ENCODE measurements around the gene RAP1GDS1. TPM values are rescaled to one million over a fixed set of nuclear protein-coding genes. Genes with fewer than 3 reads are reported as not detected.

RAP1GDS1 gene
- total and polyA plus RNA-seq, 2 experiments from 2014 or later: 49.2 to 56.7 TPM

DNA sequence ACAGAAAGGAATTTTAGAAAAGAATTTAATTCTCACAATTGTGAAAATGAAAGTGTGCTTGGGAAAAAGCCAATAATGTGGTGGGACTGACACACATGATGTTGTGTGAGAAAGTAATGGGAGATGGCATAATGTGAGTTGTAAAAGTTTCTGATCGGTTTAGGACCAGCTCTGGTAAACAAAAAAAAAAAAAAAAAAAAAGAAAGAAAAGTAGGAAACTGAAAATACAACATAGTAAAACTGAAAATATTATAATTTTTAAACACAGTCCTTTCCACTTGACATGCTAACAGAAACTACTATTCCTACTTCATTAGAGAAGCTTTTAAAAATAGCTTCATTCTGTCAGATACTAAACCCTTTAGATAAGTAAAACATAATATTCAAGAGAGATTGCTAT is 28.2 kb downstream of the RAP1GDS1 start:
- H3K9me3 ChIP-seq (ENCODE audit: low read depth): no peaks in the 10 kb centered on the region
- H3K27me3 ChIP-seq (replicated peaks; ENCODE audit: insufficient read depth): no peaks in the 10 kb centered on the region
- peaks cover 99% of the 10 kb centered on the region for H3K79me2 ChIP-seq (ENCODE audit: insufficient read depth)
- no peak overlapping the region for H3K4me2 ChIP-seq (ENCODE audit: unreplicated experiment)
- H3K4me1 ChIP-seq (ENCODE audit: insufficient read depth): peaks cover 28% of the 10 kb centered on the region
- 95 to 100% methylated on average over 1 of the region's 1 CpG for WGBS, 2 experiments (ENCODE audit: low coverage in 1 of 2, low lambda C conversion rate in 2 of 2, missing lambda C conversion rate in 2 of 2)
- H3K9me2 ChIP-seq (ENCODE audit: insufficient read depth): no peaks in the 10 kb centered on the region
- H2AFZ ChIP-seq: no peak overlapping the region
- H3K36me3 ChIP-seq (ENCODE audit: low read depth): 0 out of 2 replicates have a peak, but pooled peaks cover under 1% of the 10 kb centered on the region
- no peak overlapping the region for H3K4me3 ChIP-seq
- in situ Hi-C loops (cut with MboI): no loop called here
- H3K27ac ChIP-seq: no peak overlapping the region
- H3K9ac ChIP-seq: no peak overlapping the region
- H3F3A ChIP-seq (ENCODE audit: insufficient read depth): peaks cover 4% of the 10 kb centered on the region; the same call in 1 of the 2 replicates
- H4K20me1 ChIP-seq (ENCODE audit: insufficient read depth): no peaks in the 10 kb centered on the region
- TF ChIP-seq EZH2phosphoT487 (IDR thresholded peaks at IDR 0.05; ENCODE audit: insufficient read depth, low read depth): no peak
- TF ChIP-seq EZH2 (IDR thresholded peaks at IDR 0.05; ENCODE audit: insufficient read depth, poor library complexity, severe bottlenecking): no peak
- no peak for DNase-seq

DNA sequence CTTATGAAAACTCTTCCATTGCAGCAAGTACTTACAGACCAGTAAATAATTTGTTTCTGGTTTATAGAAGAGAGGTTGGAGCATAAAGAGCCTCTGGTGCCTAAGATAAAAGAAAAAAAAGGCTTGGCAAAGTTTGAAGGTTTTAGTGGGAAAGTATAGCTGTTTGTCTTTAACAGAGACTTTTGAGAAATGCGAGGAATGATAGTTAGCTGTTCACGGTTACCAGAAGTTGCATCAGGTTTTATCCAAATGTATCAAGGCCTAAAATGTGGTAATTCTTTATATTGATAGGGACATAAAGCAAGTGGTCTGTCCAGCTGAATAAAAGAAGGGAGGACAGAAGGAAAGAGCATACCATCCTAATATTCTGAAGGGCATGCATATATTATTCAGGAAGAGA is 29.3 kb downstream of the RAP1GDS1 start:
- peaks cover 10% of the 10 kb centered on the region for H3K36me3 ChIP-seq (ENCODE audit: low read depth)
- WGBS, 2 experiments (ENCODE audit: low coverage in 1 of 2, low lambda C conversion rate in 2 of 2, missing lambda C conversion rate in 2 of 2): 72 to 73% methylated on average over 2 of the region's 2 CpGs
- in situ Hi-C loops (cut with MboI): no loop called here
- no peaks in the 10 kb centered on the region for H3K9me3 ChIP-seq (ENCODE audit: low read depth)
- peaks cover 99% of the 10 kb centered on the region for H3K79me2 ChIP-seq (ENCODE audit: insufficient read depth)
- H3K27me3 ChIP-seq (replicated peaks; ENCODE audit: insufficient read depth): no peaks in the 10 kb centered on the region
- H4K20me1 ChIP-seq (ENCODE audit: insufficient read depth): no peaks in the 10 kb centered on the region
- H3K4me1 ChIP-seq (ENCODE audit: insufficient read depth): peaks cover 28% of the 10 kb centered on the region
- peaks cover 4% of the 10 kb centered on the region; the same call in 1 of the 2 replicates for H3F3A ChIP-seq (ENCODE audit: insufficient read depth)
- H3K4me3 ChIP-seq: no peak overlapping the region
- DNase-seq: peak; percentile 58
- H3K9me2 ChIP-seq (ENCODE audit: insufficient read depth): no peaks in the 10 kb centered on the region
- H3K4me2 ChIP-seq (ENCODE audit: unreplicated experiment): peak overlapping the region; percentile 41
- peak overlapping the region; percentile 40; the same call in 1 of the 2 replicates for H2AFZ ChIP-seq
- peak overlapping the region; percentile 66 for H3K27ac ChIP-seq
- H3K9ac ChIP-seq: peak overlapping the region; percentile 42; the same call in 1 of the 2 replicates
- no peak for TF ChIP-seq EZH2phosphoT487 (IDR thresholded peaks at IDR 0.05; ENCODE audit: insufficient read depth, low read depth)
- no peak for TF ChIP-seq EZH2 (IDR thresholded peaks at IDR 0.05; ENCODE audit: insufficient read depth, poor library complexity, severe bottlenecking)

DNA sequence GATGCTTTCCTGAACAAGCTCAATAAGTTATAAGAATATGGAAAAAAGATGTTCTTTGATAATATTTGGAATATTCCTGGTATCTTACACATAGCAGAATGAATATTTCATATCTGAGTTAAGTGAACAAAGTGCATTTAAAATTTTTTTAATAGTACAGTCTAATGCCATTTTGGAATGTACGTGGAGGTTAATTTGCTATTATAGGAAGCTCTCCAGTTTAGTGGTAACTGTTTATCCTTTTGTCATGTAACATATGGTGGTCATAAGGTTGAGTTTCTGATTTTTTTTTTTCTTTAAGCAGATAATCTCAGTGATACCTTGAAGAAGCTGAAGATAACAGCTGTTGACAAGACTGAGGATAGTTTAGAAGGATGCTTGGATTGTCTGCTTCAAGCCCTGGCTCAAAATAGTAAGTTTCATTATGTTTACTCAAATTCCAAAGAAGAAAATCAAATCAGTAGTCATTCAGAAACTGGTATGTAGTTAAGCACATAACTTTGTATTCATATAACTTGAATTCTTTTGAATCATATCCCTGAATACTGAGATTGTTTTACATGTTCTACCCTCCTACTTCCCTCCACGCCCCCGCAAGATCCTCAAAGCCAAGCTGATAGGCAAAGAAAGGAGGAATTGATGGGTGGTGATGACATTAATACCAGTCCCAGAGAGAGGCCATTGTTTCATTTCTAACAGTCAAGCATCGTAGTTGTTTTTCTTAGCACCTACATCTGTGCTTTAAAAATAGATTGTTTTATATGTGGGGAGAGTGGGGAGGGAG is 32.1 kb downstream of the RAP1GDS1 start:
- H3K36me3 ChIP-seq (ENCODE audit: low read depth): peaks cover 26% of the 10 kb centered on the region
- in situ Hi-C loops (cut with MboI): no loop called here
- H2AFZ ChIP-seq: peak overlapping the region; percentile 55
- 78 to 85% methylated on average over 4 of the region's 4 CpGs for WGBS, 2 experiments (ENCODE audit: low coverage in 1 of 2, low lambda C conversion rate in 2 of 2, missing lambda C conversion rate in 2 of 2)
- peak overlapping the region; percentile 4 for H3K4me2 ChIP-seq (ENCODE audit: unreplicated experiment)
- H3K27me3 ChIP-seq (replicated peaks; ENCODE audit: insufficient read depth): no peaks in the 10 kb centered on the region
- peaks cover 28% of the 10 kb centered on the region for H3K4me1 ChIP-seq (ENCODE audit: insufficient read depth)
- DNase-seq: no peak
- peaks cover 4% of the 10 kb centered on the region; the same call in 1 of the 2 replicates for H3F3A ChIP-seq (ENCODE audit: insufficient read depth)
- no peak overlapping the region for H3K9ac ChIP-seq
- peak overlapping the region; percentile 22 for H3K27ac ChIP-seq
- H3K79me2 ChIP-seq (ENCODE audit: insufficient read depth): peaks cover 99% of the 10 kb centered on the region
- H3K9me2 ChIP-seq (ENCODE audit: insufficient read depth): no peaks in the 10 kb centered on the region
- no peak overlapping the region for H3K4me3 ChIP-seq
- peaks cover 2% of the 10 kb centered on the region for H3K9me3 ChIP-seq (ENCODE audit: low read depth)
- TF ChIP-seq EZH2 (IDR thresholded peaks at IDR 0.05; ENCODE audit: insufficient read depth, poor library complexity, severe bottlenecking) (no peak), EZH2phosphoT487 (IDR thresholded peaks at IDR 0.05; ENCODE audit: insufficient read depth, low read depth) (no peak)
- no peaks in the 10 kb centered on the region for H4K20me1 ChIP-seq (ENCODE audit: insufficient read depth)

DNA sequence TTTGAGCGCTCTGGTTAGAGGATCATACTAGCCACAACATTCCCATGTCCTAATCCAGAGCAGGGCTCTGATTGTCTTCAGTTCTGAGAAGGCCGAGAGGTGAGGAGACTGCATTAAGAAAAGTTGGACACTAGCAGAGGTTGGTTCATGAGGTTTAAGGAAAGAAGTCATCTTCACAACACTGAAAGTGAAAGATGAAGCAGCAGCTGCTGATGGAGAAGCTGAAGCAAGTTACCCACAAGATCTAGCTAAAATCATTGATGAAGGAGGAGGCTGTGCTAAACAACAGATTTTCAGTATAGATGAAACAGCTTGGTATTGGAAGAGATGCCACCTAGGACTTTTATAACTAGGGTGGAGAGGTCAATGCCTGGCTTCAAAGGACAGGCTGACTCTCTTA is 36.8 kb downstream of the RAP1GDS1 start:
- 98 to 100% methylated on average over 2 of the region's 2 CpGs for WGBS, 2 experiments (ENCODE audit: low coverage in 1 of 2, low lambda C conversion rate in 2 of 2, missing lambda C conversion rate in 2 of 2)
- Histone ChIP-seq H3K36me3 (ENCODE audit: low read depth) (peaks cover 31% of the 10 kb centered on the region), H3K9ac (no peak overlapping the region), H3K9me3 (ENCODE audit: low read depth) (peaks cover 2% of the 10 kb centered on the region), H3K4me2 (ENCODE audit: unreplicated experiment) (no peak overlapping the region), H3K79me2 (ENCODE audit: insufficient read depth) (peaks cover 91% of the 10 kb centered on the region), H3K4me1 (ENCODE audit: insufficient read depth) (peaks cover 4% of the 10 kb centered on the region), H2AFZ (no peak overlapping the region), H3K27me3 (replicated peaks; ENCODE audit: insufficient read depth) (no peaks in the 10 kb centered on the region), H3K4me3 (no peak overlapping the region), H3F3A (ENCODE audit: insufficient read depth) (no peaks in the 10 kb centered on the region; the same call in 1 of the 2 replicates), H3K27ac (no peak overlapping the region), H3K9me2 (ENCODE audit: insufficient read depth) (no peaks in the 10 kb centered on the region), H4K20me1 (ENCODE audit: insufficient read depth) (no peaks in the 10 kb centered on the region)
- in situ Hi-C loops (cut with MboI): no loop called here
- no peak for DNase-seq
- no peak for TF ChIP-seq EZH2 (IDR thresholded peaks at IDR 0.05; ENCODE audit: insufficient read depth, poor library complexity, severe bottlenecking)
- no peak for TF ChIP-seq EZH2phosphoT487 (IDR thresholded peaks at IDR 0.05; ENCODE audit: insufficient read depth, low read depth)
